Breast epithelium (tissue), 3 donors: ENCODE results near the gene OGA.

Experiments used
- CTCF ChIP-seq, 3 donors: fragments of 450-650 bp; IDR thresholded peaks; one replicate each; pipeline ENCODE4 v1.5.1; 2016 to 2017; ENCODE audit warnings: antibody characterized with exemption in 3 of 3, mild to moderate bottlenecking in 3 of 3, moderate library complexity in 3 of 3
- POLR2A ChIP-seq: fragments of 450-650 bp; IDR thresholded peaks from one replicate; pipeline ENCODE4 v1.6.1; 2016; ENCODE audit warnings: antibody characterized with exemption, mild to moderate bottlenecking, moderate library complexity
- POLR2AphosphoS5 ChIP-seq, 3 donors: sonication (generic); formaldehyde crosslinking; IDR thresholded peaks; one replicate each; pipeline ENCODE4 v1.6.1; 2017; ENCODE audit warnings: antibody characterized with exemption in 3 of 3

- TF ChIP-seq CTCF (IDR thresholded peaks at IDR 0.05) (no peak), POLR2AphosphoS5 (IDR thresholded peaks at IDR 0.05) (no peak), POLR2A (no peak)
These were observed 809 bp upstream of the OGA start for GRCh38 chr10:101818872-101819633.
